ENCODE results near the gene ATF6B. TPM values are rescaled to one million over a fixed set of nuclear protein-coding genes. Genes with fewer than 3 reads are reported as not detected.
A peak's percentile ranks its signal among the peaks of the same experiment; 100 is the strongest.

Gene ATF6B
- total RNA-seq, 1 donor from 2014 or later = 13.7 TPM

- no peak for DNase-seq (ENCODE audit: low read depth, low spot score)
Observed at GRCh38 chr6:32132110-32132509, 4.1 kb upstream of the ATF6B start.

GRCh38 chr6:32131439-32131948 lies 3.4 kb upstream of the ATF6B start:
- DNase-seq (ENCODE audit: low read depth, low spot score) = no peak

DNA sequence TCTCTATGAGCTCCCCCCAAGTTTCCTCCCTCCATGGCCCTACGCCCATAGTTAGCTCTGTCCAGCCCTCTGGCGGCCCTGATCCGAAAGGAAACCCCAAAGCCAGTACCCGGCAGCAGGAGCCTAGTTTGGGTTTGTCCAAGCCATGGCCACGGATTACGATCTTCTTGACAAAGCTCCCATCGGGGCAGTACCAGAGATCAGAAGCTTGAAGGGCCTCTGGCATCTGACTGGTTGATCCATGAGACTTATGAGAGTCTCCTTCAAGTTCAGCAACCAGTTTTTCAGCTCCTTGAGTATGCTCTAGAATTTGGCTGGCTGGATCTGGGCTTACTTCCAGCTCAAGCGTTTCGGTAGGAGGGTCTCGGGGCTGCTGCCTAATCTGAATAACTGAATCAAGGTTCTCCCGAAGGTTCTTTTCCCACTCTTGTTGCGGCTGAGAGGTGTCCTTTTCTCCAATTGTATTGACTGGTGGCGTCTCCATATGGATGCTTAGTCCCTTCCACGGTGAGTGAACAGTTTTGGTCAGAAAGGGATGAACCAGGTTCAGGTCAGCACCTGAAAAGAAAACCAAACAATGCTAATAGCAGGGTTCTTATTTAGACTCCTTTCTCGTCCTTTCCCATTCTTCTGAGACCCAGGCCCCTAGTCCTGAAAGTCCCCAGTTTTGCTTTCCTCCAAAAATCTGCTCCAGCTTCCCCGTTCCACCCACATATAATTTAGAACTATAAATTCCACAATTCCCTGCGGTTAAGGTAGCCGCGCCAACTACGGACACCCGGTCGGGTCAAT lies 1.4 kb upstream of the ATF6B start:
- DNase-seq (ENCODE audit: low read depth, low spot score) = no peak

DNA sequence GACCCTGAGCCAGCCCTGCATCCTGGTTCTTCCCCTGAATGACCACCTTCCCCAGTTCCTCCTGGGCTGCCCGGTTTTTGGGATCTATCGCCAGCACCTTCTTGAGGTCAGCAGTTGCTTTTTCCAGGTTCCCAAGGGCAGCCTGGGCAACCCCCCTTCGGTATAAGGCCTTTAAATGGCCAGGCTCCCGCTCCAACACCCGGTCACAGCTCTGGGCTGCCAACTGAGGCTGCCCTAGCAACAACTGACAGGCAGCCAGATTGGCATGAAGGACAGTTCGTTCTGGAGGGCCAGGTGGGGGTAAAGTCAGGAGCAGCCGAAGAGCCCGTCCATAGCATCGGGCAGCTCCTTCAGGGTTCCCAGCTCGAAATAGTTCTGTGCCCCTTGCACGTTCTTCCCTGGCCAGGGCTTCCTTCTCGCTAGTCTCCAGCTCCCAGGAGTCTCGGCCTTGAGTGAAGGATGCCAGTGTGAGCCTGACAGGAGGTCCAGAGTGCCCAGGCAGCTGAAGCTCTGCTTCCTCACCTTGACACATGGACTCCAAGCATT lies 778 bp upstream of the ATF6B start:
- no peak for DNase-seq (ENCODE audit: low read depth, low spot score)

GRCh38 chr6:32127409-32127716 lies 683 bp downstream of the ATF6B start:
- DNase-seq (ENCODE audit: low read depth, low spot score) = no peak

DNA sequence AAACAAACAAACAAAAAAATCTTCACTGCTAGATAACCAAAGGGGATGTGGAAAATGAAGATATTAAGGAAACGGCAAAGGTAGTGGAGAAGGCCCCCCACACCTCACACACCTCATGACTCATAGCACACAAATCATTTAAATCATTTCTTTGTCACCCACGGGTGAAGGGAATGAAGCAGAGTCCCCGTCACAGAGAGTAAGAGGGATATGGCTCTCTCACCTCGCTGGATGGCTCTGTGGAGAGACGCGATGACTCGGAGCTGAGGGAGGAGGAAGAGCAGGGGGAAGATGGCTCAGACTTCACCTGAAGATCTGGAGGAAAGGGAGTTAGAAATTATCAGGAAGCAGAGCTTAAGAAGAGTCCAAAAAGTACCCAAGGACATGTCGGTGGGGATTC lies 1.2 kb downstream of the ATF6B start:
- no peak for DNase-seq (ENCODE audit: low read depth, low spot score)

- DNase-seq (ENCODE audit: low read depth, low spot score) = no peak
Observed at GRCh38 chr6:32123681-32124080, 4.4 kb downstream of the ATF6B start.

- no peak for DNase-seq (ENCODE audit: low read depth, low spot score)
Observed at GRCh38 chr6:32120573-32121059, 7.4 kb downstream of the ATF6B start.

- peak; percentile 59 for DNase-seq (ENCODE audit: low read depth, low spot score)
Observed at GRCh38 chr6:32118782-32119628, 9.0 kb downstream of the ATF6B start.

- no peak for DNase-seq (ENCODE audit: low read depth, low spot score)
Observed at GRCh38 chr6:32117461-32117860, 10.6 kb downstream of the ATF6B start.

DNA sequence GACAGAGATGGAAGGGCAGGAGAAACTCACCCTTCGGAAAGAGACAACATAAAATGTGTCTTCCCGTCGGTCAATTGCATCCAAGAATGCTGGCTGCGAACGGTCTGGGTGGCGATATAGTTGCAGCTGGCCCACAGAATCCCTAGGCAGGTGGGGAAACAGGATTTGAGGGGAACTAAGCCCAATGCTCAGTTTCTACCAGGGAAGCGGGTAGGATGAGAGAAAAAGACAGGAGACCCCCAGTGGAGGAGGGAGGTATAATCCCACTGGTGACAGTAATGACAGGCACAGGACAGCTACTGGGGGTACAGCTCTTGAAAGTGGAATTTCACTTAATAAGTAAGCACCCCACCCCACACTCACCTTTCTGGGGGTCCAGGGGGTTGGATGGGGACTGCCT lies 11.4 kb downstream of the ATF6B start:
- DNase-seq (ENCODE audit: low read depth, low spot score) = no peak

GRCh38 chr6:32115623-32116022 lies 12.4 kb downstream of the ATF6B start:
- no peak for DNase-seq (ENCODE audit: low read depth, low spot score)

DNA sequence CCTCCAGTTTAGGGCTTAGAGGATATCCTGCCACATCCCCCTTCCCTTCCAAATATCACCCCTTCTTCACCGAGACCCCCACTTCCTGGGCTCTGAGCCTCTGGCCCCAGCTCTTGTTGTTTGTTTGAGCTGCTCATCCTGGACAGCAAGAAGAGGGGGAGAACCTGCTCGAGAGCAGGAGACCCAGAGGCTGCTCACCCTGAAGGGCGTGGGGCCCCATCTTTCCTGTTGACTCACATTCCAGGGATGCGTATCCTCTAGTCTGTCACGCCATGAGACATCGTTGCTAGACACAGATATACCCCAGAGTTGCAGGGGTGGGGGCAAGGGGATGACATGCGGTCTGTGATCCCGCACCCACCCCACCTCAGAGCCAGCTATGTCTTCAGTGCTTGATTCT lies 13.2 kb downstream of the ATF6B start:
- DNase-seq (ENCODE audit: low read depth, low spot score) = no peak

GRCh38 chr6:32113386-32114352 lies 14.4 kb downstream of the ATF6B start:
- no peak for DNase-seq (ENCODE audit: low read depth, low spot score)

DNA sequence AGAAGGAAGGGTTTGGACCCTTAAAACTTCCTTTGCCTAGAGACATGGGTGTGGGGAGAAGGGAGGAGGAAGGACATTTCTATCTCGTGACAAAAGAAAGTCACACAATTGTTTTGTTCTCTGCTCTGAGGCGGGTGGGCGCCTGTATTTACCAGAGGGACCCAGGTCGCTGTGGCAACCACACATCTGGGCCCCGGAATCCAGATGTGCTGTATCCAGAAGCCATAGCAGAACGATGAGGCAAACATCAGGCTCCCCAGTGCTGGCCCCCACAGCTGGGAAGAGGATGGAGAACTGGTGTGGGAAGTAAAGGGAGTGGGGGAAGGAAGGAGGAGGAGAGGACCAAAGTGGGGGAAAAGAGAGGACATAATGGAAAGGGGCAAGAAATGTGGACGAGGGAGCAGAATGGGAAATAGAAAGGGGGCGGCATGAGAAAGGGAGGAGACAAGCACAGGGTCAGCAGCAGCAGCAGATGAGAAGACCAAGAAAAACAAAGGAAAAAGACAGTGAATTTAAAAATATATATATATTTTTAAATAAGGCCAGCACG lies 15.5 kb downstream of the ATF6B start:
- no peak for DNase-seq (ENCODE audit: low read depth, low spot score)

- no peak for DNase-seq (ENCODE audit: low read depth, low spot score)
Observed at GRCh38 chr6:32111424-32112066, 16.5 kb downstream of the ATF6B start.

DNA sequence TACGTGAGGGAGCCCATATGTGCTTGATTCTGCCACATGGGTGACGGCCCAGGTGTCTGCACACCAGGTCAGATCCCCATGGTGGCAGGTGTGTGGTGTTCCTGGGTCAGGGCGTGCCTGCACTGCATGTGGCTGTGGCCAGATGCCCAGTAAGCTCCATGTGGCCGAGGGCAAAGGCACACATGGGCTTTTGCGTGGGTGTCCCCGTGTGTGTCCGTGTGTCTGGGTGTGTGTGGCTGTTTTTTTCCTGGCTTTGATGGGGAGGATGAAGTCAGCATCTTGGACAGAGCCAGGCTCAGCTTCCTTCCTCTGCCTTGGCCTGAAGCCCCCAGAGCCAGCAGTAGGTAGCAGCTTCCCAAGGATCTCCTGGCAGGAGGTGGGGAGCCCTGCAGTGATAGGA lies 17.4 kb downstream of the ATF6B start:
- no peak for DNase-seq (ENCODE audit: low read depth, low spot score)

DNA sequence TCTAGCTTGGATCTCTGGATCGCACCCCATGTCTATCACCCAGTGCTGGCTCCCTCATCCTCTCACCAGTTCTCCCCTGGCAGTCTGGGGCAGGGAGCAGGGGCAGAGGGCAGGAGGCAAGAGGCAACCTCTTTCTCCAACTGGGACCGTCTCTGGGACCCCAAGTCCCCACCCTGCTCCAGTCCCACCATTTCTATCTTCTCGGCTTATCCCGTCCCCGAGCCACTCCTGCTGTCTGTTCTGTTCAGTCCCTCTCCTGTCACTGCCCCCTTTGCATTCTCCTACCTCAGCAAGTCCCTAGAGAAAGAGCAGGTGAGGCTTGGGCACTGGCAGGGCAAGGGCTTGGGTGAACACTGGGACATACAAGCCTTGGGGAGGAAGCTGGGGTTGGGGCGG lies 18.3 kb downstream of the ATF6B start:
- DNase-seq (ENCODE audit: low read depth, low spot score) = no peak

- DNase-seq (ENCODE audit: low read depth, low spot score) = no peak
Observed at GRCh38 chr6:32109114-32109764, 18.8 kb downstream of the ATF6B start, which contains the start of gene TNXB. TSS of gene TNXB (minus strand) at chr6:32109338. CDS start at chr6:32098198, 11,140 bp downstream.

DNA sequence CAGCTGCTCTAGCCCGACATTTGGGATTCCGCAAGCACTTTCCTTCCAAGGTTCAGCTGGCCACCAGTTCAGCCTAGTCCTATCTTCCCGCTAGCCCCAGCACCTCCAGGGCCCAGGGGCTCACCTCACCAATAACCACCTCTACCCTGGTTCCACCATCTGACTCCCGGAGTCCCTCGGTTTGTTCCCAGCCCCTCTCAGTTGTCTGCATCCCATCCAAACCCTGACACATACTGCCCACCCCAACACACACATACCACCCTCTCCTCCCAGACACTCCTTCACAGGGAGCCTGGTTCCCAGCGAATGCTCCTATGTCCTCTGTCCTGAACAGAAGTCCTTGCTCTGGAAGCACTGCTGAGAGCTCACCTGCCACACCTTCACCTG lies 19.3 kb downstream of the ATF6B start:
- DNase-seq (ENCODE audit: low read depth, low spot score) = no peak

Data from pulmonary artery endothelial cell (primary cell).